ELR (cell line): ENCODE measurements around the gene THOC7.
A peak's percentile ranks its signal among the peaks of the same experiment; 100 is the strongest.

Experiments
- DNase-seq: peaks from one replicate; pipeline ENCODE4 v3.0.0-alpha.2; 2015; ENCODE audit warnings: low read depth

The THOC7 gene

GRCh38 chr3:63845215-63845614 lies 18.4 kb downstream of the THOC7 start:
- no peak for DNase-seq

- DNase-seq: no peak
These were observed 21.5 kb downstream of the THOC7 start for GRCh38 chr3:63842127-63842526.

GRCh38 chr3:63841704-63842103 lies 21.9 kb downstream of the THOC7 start:
- DNase-seq: no peak

GRCh38 chr3:63832395-63832794 lies 31.2 kb downstream of the THOC7 start:
- no peak for DNase-seq

- DNase-seq: no peak
These were observed 33.1 kb downstream of the THOC7 start for GRCh38 chr3:63830526-63830925.

- peak; percentile 73 for DNase-seq
These were observed 39.3 kb downstream of the THOC7 start for GRCh38 chr3:63824309-63824708.

- DNase-seq: no peak
These were observed 44.5 kb downstream of the THOC7 start, which contains the start of gene C3orf49 for GRCh38 chr3:63819151-63819398. Gene C3orf49 (plus strand): TSS chr3:63819299. CDS start chr3:63819472, 173 bp downstream.

GRCh38 chr3:63818282-63819150 lies 45.1 kb downstream of the THOC7 start:
- DNase-seq: peak; percentile 67

- no peak for DNase-seq
These were observed 46.4 kb downstream of the THOC7 start for GRCh38 chr3:63817225-63817624.

- peak; percentile 9 for DNase-seq
These were observed 49.4 kb downstream of the THOC7 start for GRCh38 chr3:63814237-63814636.

GRCh38 chr3:63809607-63810006 lies 54.0 kb downstream of the THOC7 start:
- DNase-seq: peak; percentile 84

GRCh38 chr3:63808633-63809032 lies 55.0 kb downstream of the THOC7 start:
- DNase-seq: no peak

GRCh38 chr3:63807961-63808565 lies 55.5 kb downstream of the THOC7 start:
- no peak for DNase-seq

- no peak for DNase-seq
These were observed 59.7 kb downstream of the THOC7 start for GRCh38 chr3:63803911-63804310.

- DNase-seq: no peak
These were observed 63.5 kb downstream of the THOC7 start for GRCh38 chr3:63800097-63800496.

- DNase-seq: no peak
These were observed 64.7 kb downstream of the THOC7 start for GRCh38 chr3:63798949-63799348.

- no peak for DNase-seq
These were observed 65.1 kb downstream of the THOC7 start for GRCh38 chr3:63798544-63798943.

GRCh38 chr3:63795438-63795837 lies 68.2 kb downstream of the THOC7 start:
- DNase-seq: no peak

- DNase-seq: peak; percentile 49
These were observed 71.6 kb downstream of the THOC7 start for GRCh38 chr3:63791974-63792373.
